OCI-LY1 (cell line): ENCODE measurements around the gene KRTCAP2.

Source experiments
- H2AFZ ChIP-seq: fragments of 200-600 bp; sonication (generic), shearing (Covaris generic); 2 replicates; pipeline ENCODE4 v1.6.0; 2014; ENCODE audit warnings: antibody characterized with exemption, mild to moderate bottlenecking, low read length
- H3F3A ChIP-seq: fragments of 200-600 bp; sonication (generic), shearing (Covaris generic); 2 replicates; pipeline ENCODE4 v1.6.0; 2014; ENCODE audit warnings: mild to moderate bottlenecking, antibody characterized with exemption, low read length, moderate library complexity; ENCODE audit not compliant: insufficient read depth
- H3K27ac ChIP-seq: fragments of 200-600 bp; sonication (generic); 2 replicates; pipeline ENCODE4 v1.5.1; 2014; ENCODE audit warnings: low read length, mixed run types, mild to moderate bottlenecking, low read depth; ENCODE audit not compliant: poor library complexity, severe bottlenecking
- H3K27me3 ChIP-seq: fragments of 200-600 bp; sonication (generic); 2 replicates; pipeline ENCODE4 v1.6.0; 2014; ENCODE audit warnings: antibody characterized with exemption, mild to moderate bottlenecking, low read length, moderate library complexity; ENCODE audit not compliant: insufficient read depth
- H3K36me3 ChIP-seq: fragments of 200-600 bp; sonication (generic); 2 replicates; pipeline ENCODE4 v1.6.1; 2014; ENCODE audit warnings: mild to moderate bottlenecking, antibody characterized with exemption, low read length, moderate library complexity, mixed read lengths; ENCODE audit not compliant: insufficient read depth
- H3K4me1 ChIP-seq: fragments of 200-600 bp; sonication (generic); 2 replicates; pipeline ENCODE4 v1.5.1; 2014; ENCODE audit warnings: mild to moderate bottlenecking, low read length, moderate library complexity; ENCODE audit not compliant: insufficient read depth, severe bottlenecking
- H3K4me2 ChIP-seq: fragments of 200-600 bp; sonication (generic), shearing (Covaris generic); 2 replicates; pipeline ENCODE4 v1.6.1; 2014; ENCODE audit warnings: low read length
- H3K4me3 ChIP-seq: fragments of 200-600 bp; sonication (generic); 2 replicates; pipeline ENCODE4 v1.5.1; 2014; ENCODE audit warnings: low read length, low read depth, mild to moderate bottlenecking, mixed read lengths; ENCODE audit not compliant: poor library complexity, severe bottlenecking
- H3K79me2 ChIP-seq: fragments of 200-600 bp; shearing (Covaris generic); 2 replicates; pipeline ENCODE4 v1.6.1; 2016; ENCODE audit warnings: mixed run types, low read length, mixed read lengths; ENCODE audit not compliant: insufficient read depth
- H3K9ac ChIP-seq: fragments of 200-600 bp; sonication (generic), shearing (Covaris generic); 2 replicates; pipeline ENCODE4 v1.6.1; 2014; ENCODE audit warnings: mild to moderate bottlenecking, low read length, mixed read lengths
- H3K9me2 ChIP-seq: fragments of 200-600 bp; sonication (generic), shearing (Covaris generic); 2 replicates; pipeline ENCODE4 v1.6.1; 2014; ENCODE audit warnings: low read depth, mild to moderate bottlenecking, low read length, mixed read lengths
- H3K9me3 ChIP-seq: fragments of 200-600 bp; shearing (Covaris generic); 2 replicates; pipeline ENCODE4 v1.6.1; 2014; ENCODE audit warnings: low read length, mixed read lengths
- H4K20me1 ChIP-seq: fragments of 200-600 bp; sonication (generic), shearing (Covaris generic); 2 replicates; pipeline ENCODE4 v1.6.0; 2016; ENCODE audit warnings: mild to moderate bottlenecking, low read length; ENCODE audit not compliant: insufficient read depth
- EZH2 ChIP-seq: fragments of 200-600 bp; sonication (generic), shearing (Covaris generic); IDR thresholded peaks from 2 replicates; pipeline ENCODE4 v1.8.0; 2017; ENCODE audit warnings: borderline replicate concordance, mixed run types, mild to moderate bottlenecking, antibody characterized with exemption, low read length, moderate library complexity, mixed read lengths
- TF ChIP-seq, protein P1 (sequence below): fragments of 200-600 bp; sonication (generic), shearing (Covaris generic); IDR thresholded peaks from 2 replicates; pipeline ENCODE4 v1.5.1; 2017; ENCODE audit warnings: mild to moderate bottlenecking, antibody characterized with exemption, low read length, moderate library complexity, mixed read lengths

The KRTCAP2 gene

GRCh38 chr1:155133799-155134281 is 39.3 kb downstream of the KRTCAP2 start:
- Histone ChIP-seq H3K4me3 (no peak overlapping the region), H3K9me2 (no peaks in the 10 kb centered on the region), H4K20me1 (no peaks in the 10 kb centered on the region), H3K9ac (no peak overlapping the region), H3K36me3 (no peaks in the 10 kb centered on the region), H3F3A (0 out of 2 replicates have a peak, but pooled peaks cover 3% of the 10 kb centered on the region), H3K4me1 (peaks cover 21% of the 10 kb centered on the region), H3K9me3 (no peaks in the 10 kb centered on the region), H3K79me2 (no peaks in the 10 kb centered on the region), H3K4me2 (no peak overlapping the region; the same call in 1 of the 2 replicates), H2AFZ (no peak overlapping the region), H3K27me3 (no peaks in the 10 kb centered on the region), H3K27ac (no peak overlapping the region)
- TF ChIP-seq, protein P1, sequence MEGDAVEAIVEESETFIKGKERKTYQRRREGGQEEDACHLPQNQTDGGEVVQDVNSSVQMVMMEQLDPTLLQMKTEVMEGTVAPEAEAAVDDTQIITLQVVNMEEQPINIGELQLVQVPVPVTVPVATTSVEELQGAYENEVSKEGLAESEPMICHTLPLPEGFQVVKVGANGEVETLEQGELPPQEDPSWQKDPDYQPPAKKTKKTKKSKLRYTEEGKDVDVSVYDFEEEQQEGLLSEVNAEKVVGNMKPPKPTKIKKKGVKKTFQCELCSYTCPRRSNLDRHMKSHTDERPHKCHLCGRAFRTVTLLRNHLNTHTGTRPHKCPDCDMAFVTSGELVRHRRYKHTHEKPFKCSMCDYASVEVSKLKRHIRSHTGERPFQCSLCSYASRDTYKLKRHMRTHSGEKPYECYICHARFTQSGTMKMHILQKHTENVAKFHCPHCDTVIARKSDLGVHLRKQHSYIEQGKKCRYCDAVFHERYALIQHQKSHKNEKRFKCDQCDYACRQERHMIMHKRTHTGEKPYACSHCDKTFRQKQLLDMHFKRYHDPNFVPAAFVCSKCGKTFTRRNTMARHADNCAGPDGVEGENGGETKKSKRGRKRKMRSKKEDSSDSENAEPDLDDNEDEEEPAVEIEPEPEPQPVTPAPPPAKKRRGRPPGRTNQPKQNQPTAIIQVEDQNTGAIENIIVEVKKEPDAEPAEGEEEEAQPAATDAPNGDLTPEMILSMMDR: no peak
- no peak for TF ChIP-seq EZH2

- no peaks in the 10 kb centered on the region for H3K79me2 ChIP-seq
- no peaks in the 10 kb centered on the region for H3K9me2 ChIP-seq
- H2AFZ ChIP-seq: no peak overlapping the region
- peaks cover 25% of the 10 kb centered on the region for H3K4me1 ChIP-seq
- no peak for TF ChIP-seq EZH2
- TF ChIP-seq, protein P1: no peak
- no peak overlapping the region for H3K27ac ChIP-seq
- H3K4me3 ChIP-seq: no peak overlapping the region
- H3K9me3 ChIP-seq: no peaks in the 10 kb centered on the region
- H3K4me2 ChIP-seq: no peak overlapping the region
- H4K20me1 ChIP-seq: no peaks in the 10 kb centered on the region
- H3K27me3 ChIP-seq: no peaks in the 10 kb centered on the region
- H3K9ac ChIP-seq: no peak overlapping the region
- H3F3A ChIP-seq: 0 out of 2 replicates have a peak, but pooled peaks cover 3% of the 10 kb centered on the region
- no peaks in the 10 kb centered on the region for H3K36me3 ChIP-seq
Observed at GRCh38 chr1:155131856-155132255, 41.2 kb downstream of the KRTCAP2 start.

- Histone ChIP-seq H3K9ac (no peak overlapping the region), H3K9me2 (no peaks in the 10 kb centered on the region), H3K4me2 (no peak overlapping the region), H3F3A (no peaks in the 10 kb centered on the region), H3K9me3 (no peaks in the 10 kb centered on the region), H3K4me3 (no peak overlapping the region), H3K79me2 (no peaks in the 10 kb centered on the region), H3K4me1 (peaks cover 25% of the 10 kb centered on the region), H2AFZ (no peak overlapping the region), H4K20me1 (no peaks in the 10 kb centered on the region), H3K36me3 (no peaks in the 10 kb centered on the region), H3K27me3 (no peaks in the 10 kb centered on the region), H3K27ac (no peak overlapping the region)
- TF ChIP-seq, protein P1: no peak
- TF ChIP-seq EZH2: no peak
Observed at GRCh38 chr1:155131285-155131684, 41.8 kb downstream of the KRTCAP2 start.
